Measurements from ENCODE around the gene BTBD19.
A peak's percentile ranks its signal among the peaks of the same experiment; 100 is the strongest.
"Not testable (repeated sequence)": the region's sequence is repeated elsewhere in the genome, so short reads cannot be mapped to it uniquely, and the experiment has no call there.

BTBD19 gene

GRCh38 chr1:44808938-44809917 is 905 bp downstream of the BTBD19 start:
- DNase-seq (ENCODE audit: low read depth), result peak; percentile 77

- no peak for DNase-seq (ENCODE audit: low read depth)
Observed at GRCh38 chr1:44810101-44810761, 1.9 kb downstream of the BTBD19 start.

GRCh38 chr1:44810762-44811105 is 2.4 kb downstream of the BTBD19 start:
- not testable (repeated sequence) for DNase-seq (ENCODE audit: low read depth)

GRCh38 chr1:44811234-44811633 is 2.9 kb downstream of the BTBD19 start:
- DNase-seq (ENCODE audit: low read depth), result no peak

GRCh38 chr1:44812822-44813543 is 4.7 kb downstream of the BTBD19 start:
- DNase-seq (ENCODE audit: low read depth), result no peak

- DNase-seq (ENCODE audit: low read depth), result not testable (repeated sequence)
Observed at GRCh38 chr1:44815926-44816325, 7.6 kb downstream of the BTBD19 start.

GRCh38 chr1:44817307-44817706 is 9.0 kb downstream of the BTBD19 start:
- DNase-seq (ENCODE audit: low read depth), result no peak

- no peak for DNase-seq (ENCODE audit: low read depth)
Observed at GRCh38 chr1:44817771-44818495, 9.6 kb downstream of the BTBD19 start.

- no peak for DNase-seq (ENCODE audit: low read depth)
Observed at GRCh38 chr1:44819196-44819607, 10.9 kb downstream of the BTBD19 start.

- DNase-seq (ENCODE audit: low read depth), result peak; percentile 70
Observed at GRCh38 chr1:44819608-44820327, 11.4 kb downstream of the BTBD19 start.

- DNase-seq (ENCODE audit: low read depth), result no peak
Observed at GRCh38 chr1:44820328-44821239, 12.3 kb downstream of the BTBD19 start.

- DNase-seq (ENCODE audit: low read depth), result no peak
Observed at GRCh38 chr1:44821240-44821715, 13.0 kb downstream of the BTBD19 start.

GRCh38 chr1:44822131-44822701 is 13.9 kb downstream of the BTBD19 start:
- DNase-seq (ENCODE audit: low read depth), result no peak

GRCh38 chr1:44822981-44823451 is 14.7 kb downstream of the BTBD19 start:
- DNase-seq (ENCODE audit: low read depth), result no peak

- DNase-seq (ENCODE audit: low read depth), result not testable (repeated sequence)
Observed at GRCh38 chr1:44824392-44824791, 16.1 kb downstream of the BTBD19 start.

- DNase-seq (ENCODE audit: low read depth), result no peak
Observed at GRCh38 chr1:44826375-44827196, 18.3 kb downstream of the BTBD19 start.

GRCh38 chr1:44827197-44828002 is 19.1 kb downstream of the BTBD19 start:
- DNase-seq (ENCODE audit: low read depth), result no peak
